Measurements from ENCODE around the gene PTPN5.

GRCh38 chr11:18730020-18730419 lies 61.6 kb downstream of the PTPN5 start:
- TF ChIP-seq CTCF (IDR thresholded peaks at IDR 0.05), result no peak
- no peak for TF ChIP-seq POLR2A (IDR thresholded peaks at IDR 0.05)
